Tibial artery (tissue), 4 donors: Measurements from ENCODE around the gene GLT1D1.
"Not testable (repeated sequence)": the region's sequence is repeated elsewhere in the genome, so short reads cannot be mapped to it uniquely, and the experiment has no call there.

Experiments used
- DNase-seq, 2 donors: peaks; one replicate each; pipeline ENCODE4 v3.0.0-alpha.2; 2019
- H3K27ac ChIP-seq, 2 donors: fragments of 200-600 bp; sonication (generic) in 1 of 2; 1 replicate in 1 of 2; 2 replicates in 1 of 2; pipeline ENCODE4 v1.5.1; 2018 to 2019; ENCODE audit warnings: mild to moderate bottlenecking in 1 of 2
- H3K27me3 ChIP-seq, 2 donors: fragments of 200-600 bp; sonication (generic) in 1 of 2; one replicate each; pipeline versions ENCODE4 v1.5.1 to v1.6.0; 2016 to 2019
- H3K36me3 ChIP-seq, 3 donors: fragments of 200-600 bp; sonication (generic) in 2 of 3; one replicate each; pipeline ENCODE4 v1.5.1; 2016 to 2019; ENCODE audit warnings: mild to moderate bottlenecking in 2 of 3
- H3K4me1 ChIP-seq, 4 donors: fragments of 200-600 bp; sonication (generic) in 2 of 4; 1 replicate in 3 of 4; 2 replicates in 1 of 4; pipeline ENCODE4 v1.5.1; 2016 to 2019
- H3K4me3 ChIP-seq, 2 donors: fragments of 200-600 bp; sonication (generic) in 1 of 2; 1 replicate in 1 of 2; 2 replicates in 1 of 2; pipeline ENCODE4 v1.5.1; 2018 to 2019; ENCODE audit warnings: mild to moderate bottlenecking in 2 of 2
- H3K9me3 ChIP-seq, 3 donors: fragments of 200-600 bp; sonication (generic) in 1 of 3; one replicate each; pipeline ENCODE4 v1.5.1; 2016 to 2019
- CTCF ChIP-seq, 2 experiments: fragments of 200-600 bp in 1 of 2; fragments of 450-650 bp in 1 of 2; IDR thresholded peaks; one replicate each; pipeline ENCODE4 v1.5.1; 2017 to 2019; ENCODE audit warnings: antibody characterized with exemption in 2 of 2, mild to moderate bottlenecking in 1 of 2, moderate library complexity in 1 of 2
- intact Hi-C: fragments of 100-400 bp; cut with DNase I; formaldehyde crosslinking; loops from one replicate; pipeline ENCODE4 v1.15.0; 2023; ENCODE audit warnings: low total_unique reads

GLT1D1 gene

DNA sequence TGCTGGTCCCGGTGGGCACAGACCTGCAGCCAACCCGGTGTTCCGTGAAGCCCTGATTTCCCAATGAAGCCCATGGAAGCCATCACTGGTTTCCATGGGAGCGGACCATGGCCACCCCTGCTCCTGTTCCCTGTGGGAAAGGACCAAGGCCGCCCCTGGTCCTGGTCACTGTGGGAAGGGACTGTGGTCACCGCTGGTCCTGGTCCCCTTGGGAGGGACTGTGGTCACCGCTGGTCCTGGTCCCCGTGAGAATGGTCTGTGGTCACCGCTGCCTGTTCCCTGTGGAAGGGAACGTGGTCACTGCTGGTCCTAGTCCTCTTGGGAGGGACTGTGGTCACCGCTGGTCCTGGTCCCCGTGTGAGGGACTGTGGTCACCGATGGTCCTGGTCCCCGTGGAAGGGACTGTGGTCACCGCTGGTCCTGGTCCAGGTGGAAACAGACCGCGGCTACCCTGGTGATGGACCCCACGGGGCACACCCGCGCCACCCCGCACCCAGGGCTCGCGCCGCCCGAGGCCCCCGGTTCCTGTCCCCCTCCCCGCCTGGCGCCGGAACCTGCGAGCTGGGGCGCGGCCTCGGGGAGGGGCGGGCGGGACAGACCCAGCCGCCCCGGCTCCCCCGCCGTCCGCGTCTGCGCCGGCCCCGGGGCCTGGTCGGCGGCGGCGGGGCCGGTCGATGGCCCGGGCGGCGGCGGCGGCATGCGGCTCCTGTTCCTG lies at the start of gene GLT1D1:
Gene GLT1D1, plus strand, starts transcription at position 594 of the 715 bp plus-strand sequence. Its CDS starts 104 bp downstream, at position 698.
- DNase-seq = peak in 1 of 2 donors; percentile 55
- Histone ChIP-seq H3K4me1 (peaks cover 0 to 8% (median 3%) of the 10 kb centered on the region in 4 donors), H3K27ac (no peak within 1 kb of the TSS), H3K36me3 (no peaks in the 10 kb centered on the region), H3K4me3 (no peak within 1 kb of the TSS), H3K27me3 (peaks cover 0 to 33% of the 10 kb centered on the region in 2 donors), H3K9me3 (no peaks in the 10 kb centered on the region)
- no peak for TF ChIP-seq CTCF (IDR thresholded peaks at IDR 0.05)
- intact Hi-C loops = no loop called here

GRCh38 chr12:128803788-128804187 lies 49.5 kb upstream of the GLT1D1 start:
- peaks cover 0 to 10% (median 7%) of the 10 kb centered on the region in 4 donors for H3K4me1 ChIP-seq
- H3K9me3 ChIP-seq = no peaks in the 10 kb centered on the region
- no peak overlapping the region for H3K27ac ChIP-seq
- DNase-seq = no peak
- H3K36me3 ChIP-seq = peaks cover 54 to 79% (median 63%) of the 10 kb centered on the region in 3 donors
- TF ChIP-seq CTCF (IDR thresholded peaks at IDR 0.05) = no peak
- no peak overlapping the region for H3K4me3 ChIP-seq
- no peaks in the 10 kb centered on the region for H3K27me3 ChIP-seq
- intact Hi-C loops = no loop called here

DNA sequence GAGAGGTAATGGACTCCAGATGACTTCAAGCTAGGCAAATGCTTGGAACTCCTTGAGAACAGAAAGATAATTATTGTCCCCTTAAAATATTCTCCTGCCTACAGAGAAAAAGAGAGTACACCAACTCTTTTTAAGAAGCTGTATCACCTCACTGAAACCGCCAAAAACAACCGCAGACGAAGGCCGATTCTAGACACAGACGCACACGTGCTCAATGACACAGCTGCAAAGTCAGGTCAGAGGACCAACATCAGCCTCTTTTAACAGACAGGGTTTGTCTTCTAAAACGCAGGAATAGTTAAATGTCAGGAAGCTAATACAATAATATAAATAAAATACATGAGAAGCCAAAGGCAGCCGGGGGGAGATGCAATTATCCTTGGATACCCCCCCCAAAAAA lies 48.5 kb upstream of the GLT1D1 start:
- H3K27me3 ChIP-seq = no peaks in the 10 kb centered on the region
- TF ChIP-seq CTCF (IDR thresholded peaks at IDR 0.05) = no peak
- H3K4me3 ChIP-seq = no peak overlapping the region
- no peak overlapping the region for H3K27ac ChIP-seq
- intact Hi-C loops = no loop called here
- H3K9me3 ChIP-seq = no peaks in the 10 kb centered on the region
- peaks cover 49 to 72% (median 55%) of the 10 kb centered on the region in 3 donors for H3K36me3 ChIP-seq
- DNase-seq = no peak
- peaks cover 0 to 10% (median 7%) of the 10 kb centered on the region in 4 donors for H3K4me1 ChIP-seq

DNA sequence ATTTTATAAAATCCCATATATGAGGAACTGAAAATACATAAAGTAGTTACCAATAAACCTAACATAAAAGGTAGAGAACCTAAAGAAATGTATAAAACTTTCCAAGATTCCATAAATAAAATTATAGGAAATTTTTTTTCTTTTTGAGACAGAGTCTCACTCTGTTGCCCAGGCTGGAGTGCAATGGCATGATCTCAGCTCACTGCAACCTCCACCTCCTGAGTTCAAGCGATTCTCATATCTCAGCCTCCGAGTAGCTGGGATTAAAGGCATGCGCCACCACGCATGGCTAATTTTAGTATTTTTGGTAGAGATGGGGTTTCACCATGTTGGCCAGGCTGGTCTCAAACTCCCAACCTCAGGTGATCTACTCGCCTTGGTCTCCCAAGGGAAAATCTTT lies 47.9 kb upstream of the GLT1D1 start:
- Histone ChIP-seq H3K36me3 (peaks cover 42 to 66% (median 48%) of the 10 kb centered on the region in 3 donors), H3K4me1 (peaks cover 0 to 16% (median 8%) of the 10 kb centered on the region in 4 donors)
- DNase-seq, H3K27me3 ChIP-seq, intact Hi-C loops, H3K4me3 ChIP-seq, H3K9me3 ChIP-seq, H3K27ac ChIP-seq: not testable (repeated sequence)

GRCh38 chr12:128806573-128806972 lies 46.7 kb upstream of the GLT1D1 start:
- TF ChIP-seq CTCF (IDR thresholded peaks at IDR 0.05) = no peak

DNA sequence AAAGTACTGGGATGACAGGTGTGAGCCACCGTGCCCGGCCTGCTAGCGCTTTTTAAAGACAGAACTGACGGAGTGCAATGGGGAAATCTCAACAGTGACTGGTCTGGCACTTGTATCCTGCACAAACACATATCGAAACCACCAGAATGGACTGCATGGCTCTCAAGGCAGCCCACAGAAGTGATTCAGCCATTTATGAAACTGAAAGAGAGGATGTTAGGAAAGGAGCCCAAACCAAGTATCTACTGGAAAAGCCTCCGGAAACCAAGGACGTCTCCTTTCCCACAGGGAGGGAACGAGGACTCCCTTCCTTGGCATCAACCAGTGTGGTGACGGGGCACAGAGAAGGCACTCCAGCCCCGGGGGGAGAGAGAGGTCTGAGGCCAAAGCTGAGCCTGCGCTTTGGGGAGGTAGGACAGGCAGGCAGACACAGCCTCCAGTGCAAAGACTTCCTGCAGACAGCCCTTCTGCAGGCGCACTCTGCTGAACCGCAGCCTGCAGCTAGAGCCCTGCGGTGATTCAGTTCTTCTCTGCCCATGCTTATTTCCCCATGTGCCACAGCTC lies 46.0 kb upstream of the GLT1D1 start:
- DNase-seq = peak in 1 of 2 donors; percentile 39
- H3K27ac ChIP-seq = no peak overlapping the region
- H3K27me3 ChIP-seq = no peaks in the 10 kb centered on the region
- H3K4me3 ChIP-seq = no peak overlapping the region
- peaks cover 36 to 54% (median 39%) of the 10 kb centered on the region in 3 donors for H3K36me3 ChIP-seq
- no peak for TF ChIP-seq CTCF (IDR thresholded peaks at IDR 0.05)
- no peaks in the 10 kb centered on the region for H3K9me3 ChIP-seq
- intact Hi-C loops = no loop called here
- peaks cover 0 to 24% (median 9%) of the 10 kb centered on the region in 4 donors for H3K4me1 ChIP-seq

More at GRCh38 chr12:128806573-128806972, 46.7 kb upstream of the GLT1D1 start:
- Histone ChIP-seq H3K4me3 (no peak overlapping the region), H3K27me3 (no peaks in the 10 kb centered on the region), H3K36me3 (peaks cover 36 to 58% (median 39%) of the 10 kb centered on the region in 3 donors), H3K9me3 (no peaks in the 10 kb centered on the region), H3K27ac (no peak overlapping the region), H3K4me1 (peaks cover 0 to 28% (median 14%) of the 10 kb centered on the region in 4 donors)
- DNase-seq = no peak
- intact Hi-C loops = no loop called here
